MCF 10A (cell line): ENCODE measurements around the gene NISCH. TPM values are rescaled to one million over a fixed set of nuclear protein-coding genes. Genes with fewer than 3 reads are reported as not detected.

Source experiments
- BruUV-seq: library from RNA; stranded (reverse); fragments of 400-500 nt; replicated peaks from 2 replicates; lab custom pipeline; 2021; lab: Mats Ljungman, UMichigan
- CTCF ChIA-PET: fragments of 300-600 bp; sonication (Branson Sonifier 250); formaldehyde crosslinking; extraction: SDS; loops from one replicate; lab custom pipeline; 2021; ENCODE audit warnings: antibody characterized with exemption, inconsistent platforms; lab: Yijun Ruan, JAX
- POLR2A ChIA-PET: fragments of 300-600, 350-650 bp; sonication (Branson Sonifier 250); formaldehyde crosslinking; extraction: SDS; loops from one replicate; lab custom pipeline; 2020; ENCODE audit warnings: antibody characterized with exemption, inconsistent platforms; lab: Yijun Ruan, JAX
- DNase-seq: peaks from one replicate; pipeline ENCODE4 v3.0.0-alpha.2; 2018; ENCODE audit not compliant: unreplicated experiment
- H3K27ac Mint-ChIP-seq: one replicate; pipeline ENCODE4 v1.8.0; 2022; ENCODE audit warnings: mild to moderate bottlenecking, low read depth, mixed read lengths; ENCODE audit not compliant: unreplicated experiment
- H3K27me3 Mint-ChIP-seq: one replicate; pipeline ENCODE4 v1.8.0; 2022; ENCODE audit warnings: mixed read lengths; ENCODE audit not compliant: insufficient read depth, unreplicated experiment
- H3K36me3 Mint-ChIP-seq: one replicate; pipeline ENCODE4 v1.8.0; 2022; ENCODE audit warnings: mild to moderate bottlenecking, moderate library complexity, mixed read lengths; ENCODE audit not compliant: insufficient read depth, unreplicated experiment
- H3K4me1 Mint-ChIP-seq: one replicate; pipeline ENCODE4 v1.8.0; 2022; ENCODE audit warnings: mixed read lengths; ENCODE audit not compliant: insufficient read depth, unreplicated experiment
- H3K4me3 Mint-ChIP-seq: one replicate; pipeline ENCODE4 v1.8.0; 2022; ENCODE audit warnings: mild to moderate bottlenecking, moderate library complexity, mixed read lengths; ENCODE audit not compliant: unreplicated experiment
- H3K9me3 Mint-ChIP-seq: one replicate; pipeline ENCODE4 v1.8.0; 2022; ENCODE audit warnings: mixed read lengths; ENCODE audit not compliant: unreplicated experiment
- intact Hi-C: fragments of 100-400 bp; cut with micrococcal nuclease; formaldehyde crosslinking; loops from 2 replicates; pipeline ENCODE4 v1.14.1; 2022
- total RNA-seq: library from RNA; stranded (reverse); gene quantifications from 2 replicates; pipeline ENCODE4 v1.2.3, GENCODE V29; 2022
- TF ChIP-seq, protein P1 (sequence below): fragments of 200-600 bp; IDR thresholded peaks from one replicate; pipeline ENCODE4 v1.8.0; 2022; ENCODE audit warnings: antibody characterized with exemption, mild to moderate bottlenecking; ENCODE audit not compliant: unreplicated experiment

Gene NISCH
- total RNA-seq, 1 experiment from 2014 or later: 60.5 TPM

- BruUV-seq: no TSS peak
- H3K9me3 Mint-ChIP-seq: no peaks in the 10 kb centered on the region
- H3K27me3 Mint-ChIP-seq: no peaks in the 10 kb centered on the region
- peaks cover 26% of the 10 kb centered on the region for H3K4me1 Mint-ChIP-seq
- H3K27ac Mint-ChIP-seq: peak overlapping the region; percentile 95
- peak; percentile 21 for DNase-seq
- peaks cover 31% of the 10 kb centered on the region for H3K36me3 Mint-ChIP-seq
- intact Hi-C loops: no loop called here
- ChIA-PET CTCF (interaction anchor here (0.8 to 2.2 kb wide), 4 partner anchors 7 to 28 kb away, joined by 3 to 13 read pairs (median 4); no protein-coding TSS in a partner anchor), POLR2A (interaction anchor here (0.9 to 2.3 kb wide), 4 partner anchors 27 to 249 kb away, joined by 3 to 7 read pairs (median 4); partner anchors contain the start of genes GLT8D1, SPCS1 and UQCC5)
- peak overlapping the region; percentile 92 for H3K4me3 Mint-ChIP-seq
- TF ChIP-seq, protein P1, sequence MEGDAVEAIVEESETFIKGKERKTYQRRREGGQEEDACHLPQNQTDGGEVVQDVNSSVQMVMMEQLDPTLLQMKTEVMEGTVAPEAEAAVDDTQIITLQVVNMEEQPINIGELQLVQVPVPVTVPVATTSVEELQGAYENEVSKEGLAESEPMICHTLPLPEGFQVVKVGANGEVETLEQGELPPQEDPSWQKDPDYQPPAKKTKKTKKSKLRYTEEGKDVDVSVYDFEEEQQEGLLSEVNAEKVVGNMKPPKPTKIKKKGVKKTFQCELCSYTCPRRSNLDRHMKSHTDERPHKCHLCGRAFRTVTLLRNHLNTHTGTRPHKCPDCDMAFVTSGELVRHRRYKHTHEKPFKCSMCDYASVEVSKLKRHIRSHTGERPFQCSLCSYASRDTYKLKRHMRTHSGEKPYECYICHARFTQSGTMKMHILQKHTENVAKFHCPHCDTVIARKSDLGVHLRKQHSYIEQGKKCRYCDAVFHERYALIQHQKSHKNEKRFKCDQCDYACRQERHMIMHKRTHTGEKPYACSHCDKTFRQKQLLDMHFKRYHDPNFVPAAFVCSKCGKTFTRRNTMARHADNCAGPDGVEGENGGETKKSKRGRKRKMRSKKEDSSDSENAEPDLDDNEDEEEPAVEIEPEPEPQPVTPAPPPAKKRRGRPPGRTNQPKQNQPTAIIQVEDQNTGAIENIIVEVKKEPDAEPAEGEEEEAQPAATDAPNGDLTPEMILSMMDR: no peak
Measured at GRCh38 chr3:52456169-52456799, 880 bp downstream of the NISCH start.

- ChIA-PET CTCF (interaction anchor here (0.8 to 2.2 kb wide), 4 partner anchors 8 to 28 kb away, joined by 3 to 13 read pairs (median 4); no protein-coding TSS in a partner anchor), POLR2A (interaction anchor here (0.9 to 2.3 kb wide), 4 partner anchors 27 to 248 kb away, joined by 3 to 7 read pairs (median 4); partner anchors contain the start of genes GLT8D1, SPCS1 and UQCC5)
- TF ChIP-seq, protein P1: no peak
- Mint-ChIP-seq H3K36me3 (peaks cover 36% of the 10 kb centered on the region), H3K9me3 (no peaks in the 10 kb centered on the region), H3K27me3 (no peaks in the 10 kb centered on the region), H3K4me1 (peaks cover 26% of the 10 kb centered on the region), H3K4me3 (peak overlapping the region; percentile 92), H3K27ac (no peak overlapping the region)
- DNase-seq: no peak
- intact Hi-C loops: no loop called here
- no TSS peak for BruUV-seq
Measured at GRCh38 chr3:52456800-52457183, 1.4 kb downstream of the NISCH start.

- BruUV-seq: no TSS peak
- intact Hi-C loops: no loop called here
Measured at GRCh38 chr3:52458031-52458760, 2.8 kb downstream of the NISCH start.

More at GRCh38 chr3:52458031-52458760, 2.8 kb downstream of the NISCH start:
- peaks cover 26% of the 10 kb centered on the region for H3K4me1 Mint-ChIP-seq
- H3K9me3 Mint-ChIP-seq: no peaks in the 10 kb centered on the region
- no peak overlapping the region for H3K27ac Mint-ChIP-seq
- TF ChIP-seq, protein P1: no peak
- peaks cover 49% of the 10 kb centered on the region for H3K36me3 Mint-ChIP-seq
- H3K27me3 Mint-ChIP-seq: no peaks in the 10 kb centered on the region
- ChIA-PET CTCF (interaction anchor here (0.7 to 5.1 kb wide), 5 partner anchors 9 to 30 kb away, joined by 3 to 29 read pairs (median 10); no protein-coding TSS in a partner anchor), POLR2A (interaction anchor here (0.6 to 2.0 kb wide), 5 partner anchors 10 to 238 kb away, joined by 3 to 8 read pairs (median 4); partner anchors contain the start of gene UQCC5)
- no peak for DNase-seq
- H3K4me3 Mint-ChIP-seq: no peak overlapping the region
